ENCODE measurements around the gene VGLL4.

DNA sequence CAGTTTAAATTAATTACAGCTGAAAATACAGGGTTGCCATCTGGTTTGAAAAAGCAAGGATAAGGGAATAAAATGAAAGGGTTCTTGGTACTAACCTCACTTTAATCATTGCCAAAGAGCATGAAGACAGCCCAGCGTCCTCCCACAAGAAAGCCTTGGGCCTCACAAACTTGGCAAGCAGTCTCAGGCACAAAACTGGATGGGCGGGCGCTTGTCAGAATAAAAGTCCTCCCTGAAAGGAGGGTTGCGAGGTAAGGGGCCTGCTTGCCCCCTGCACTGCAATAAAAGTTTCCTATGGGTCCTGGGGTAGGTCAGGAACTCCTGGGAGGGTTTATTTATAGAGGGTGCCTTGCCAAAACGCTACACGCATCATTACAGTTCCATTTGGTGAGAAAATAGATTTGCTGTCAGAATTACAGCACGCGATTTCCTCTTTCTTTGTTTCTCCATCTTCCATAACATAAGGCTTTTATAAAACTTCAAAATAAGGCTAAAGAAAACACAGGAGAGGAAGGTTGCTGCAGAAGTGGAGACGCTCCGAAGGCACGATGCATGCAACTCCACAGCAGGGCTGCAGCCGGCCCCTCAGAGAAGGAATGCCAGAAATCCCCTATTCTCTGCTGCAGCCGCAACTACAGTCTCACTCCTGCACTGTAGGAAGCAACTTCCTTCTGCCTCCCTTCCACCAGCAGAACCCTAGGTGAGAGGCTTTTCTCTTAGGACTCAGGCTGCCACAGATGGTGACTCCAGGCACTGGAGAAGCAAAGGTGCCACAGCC, 61.3 kb downstream of the VGLL4 start:
- TF ChIP-seq, protein P1, sequence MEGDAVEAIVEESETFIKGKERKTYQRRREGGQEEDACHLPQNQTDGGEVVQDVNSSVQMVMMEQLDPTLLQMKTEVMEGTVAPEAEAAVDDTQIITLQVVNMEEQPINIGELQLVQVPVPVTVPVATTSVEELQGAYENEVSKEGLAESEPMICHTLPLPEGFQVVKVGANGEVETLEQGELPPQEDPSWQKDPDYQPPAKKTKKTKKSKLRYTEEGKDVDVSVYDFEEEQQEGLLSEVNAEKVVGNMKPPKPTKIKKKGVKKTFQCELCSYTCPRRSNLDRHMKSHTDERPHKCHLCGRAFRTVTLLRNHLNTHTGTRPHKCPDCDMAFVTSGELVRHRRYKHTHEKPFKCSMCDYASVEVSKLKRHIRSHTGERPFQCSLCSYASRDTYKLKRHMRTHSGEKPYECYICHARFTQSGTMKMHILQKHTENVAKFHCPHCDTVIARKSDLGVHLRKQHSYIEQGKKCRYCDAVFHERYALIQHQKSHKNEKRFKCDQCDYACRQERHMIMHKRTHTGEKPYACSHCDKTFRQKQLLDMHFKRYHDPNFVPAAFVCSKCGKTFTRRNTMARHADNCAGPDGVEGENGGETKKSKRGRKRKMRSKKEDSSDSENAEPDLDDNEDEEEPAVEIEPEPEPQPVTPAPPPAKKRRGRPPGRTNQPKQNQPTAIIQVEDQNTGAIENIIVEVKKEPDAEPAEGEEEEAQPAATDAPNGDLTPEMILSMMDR (conservative IDR thresholded peaks at IDR 0.05; ENCODE audit: low read depth, low read length): no peak
- no peak for TF ChIP-seq EZH2 (IDR thresholded peaks at IDR 0.05; ENCODE audit: borderline replicate concordance, low read depth, low read length, poor library complexity, severe bottlenecking)
